ENCODE measurements around the gene SLC25A23. TPM values are rescaled to one million over a fixed set of nuclear protein-coding genes. Genes with fewer than 3 reads are reported as not detected.

SLC25A23 gene
- total RNA-seq, 1 donor from 2014 or later, result 16.0 TPM

DNA sequence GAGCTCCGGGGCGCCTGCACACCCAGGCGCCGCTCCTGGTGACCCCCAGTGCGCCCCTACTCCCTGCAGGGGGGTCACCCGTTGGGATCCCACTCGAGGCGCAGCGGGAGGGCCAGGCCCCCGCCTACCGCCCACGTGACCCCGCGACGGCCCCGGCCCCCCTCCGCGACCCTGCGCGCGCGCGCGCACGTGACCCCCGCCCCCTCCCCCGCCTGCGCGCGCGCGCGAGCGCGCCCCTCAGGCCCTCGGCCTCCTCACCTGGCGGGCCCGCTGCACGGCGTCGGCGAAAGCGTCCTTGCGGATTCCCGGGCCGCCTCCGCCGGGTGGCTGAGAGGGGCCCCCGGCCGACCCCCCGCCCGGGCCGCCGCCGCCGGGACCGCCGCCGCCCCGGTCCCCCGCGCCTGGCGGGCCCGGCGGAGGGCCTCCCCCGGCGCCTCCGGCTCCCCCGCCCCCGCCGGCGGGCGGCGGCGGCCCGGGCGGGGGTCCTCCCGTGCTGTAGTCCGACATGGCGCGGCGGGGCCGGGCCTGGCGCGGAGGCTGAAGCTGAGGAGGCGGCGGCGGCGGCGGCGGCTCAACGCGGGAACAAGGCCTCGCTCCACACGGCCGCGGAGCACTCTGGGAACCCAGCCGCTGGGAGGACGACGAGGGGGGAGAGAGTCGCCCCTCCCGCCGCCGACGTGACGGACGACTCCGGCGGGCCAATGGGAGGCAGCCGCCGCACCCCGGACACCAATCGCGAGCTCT, 35.2 kb downstream of the SLC25A23 start, which contains the start of gene KHSRP:
Gene KHSRP (minus strand): TSS at position 617 of the 744 bp plus-strand sequence. CDS start 110 bp downstream, at position 507.
- Mint-ChIP-seq H3K36me3 (peaks cover 11% of the 10 kb centered on the region), H3K27me3 (ENCODE audit: insufficient read depth, low read depth) (peaks cover 7% of the 10 kb centered on the region), H3K9me3 (no peaks in the 10 kb centered on the region), H3K4me1 (peaks cover 28% of the 10 kb centered on the region), H3K27ac (peak within 1 kb of the TSS; percentile 65), H3K4me3 (peak within 1 kb of the TSS; percentile 96)
- TF ChIP-seq CTCF (IDR thresholded peaks at IDR 0.05), result no peak
- TF ChIP-seq EZH2phosphoT487 (IDR thresholded peaks at IDR 0.05), result no peak
- TF ChIP-seq EZH2 (IDR thresholded peaks at IDR 0.05), result no peak
- Histone ChIP-seq H2AFZ (replicated peaks) (no peak within 1 kb of the TSS), H3K9ac (peak within 1 kb of the TSS; percentile 84), H3K27ac (no peak within 1 kb of the TSS), H3K4me2 (peak within 1 kb of the TSS; percentile 82), H3K4me1 (peaks cover 13% of the 10 kb centered on the region), H3K79me2 (ENCODE audit: low read depth) (peaks cover 48% of the 10 kb centered on the region), H3K36me3 (no peaks in the 10 kb centered on the region), H3K27me3 (peaks cover 3% of the 10 kb centered on the region), H3K9me3 (ENCODE audit: low read depth) (no peaks in the 10 kb centered on the region), H3K4me3 (peak within 1 kb of the TSS; percentile 71), H3F3A (ENCODE audit: low read depth) (peaks cover 8% of the 10 kb centered on the region), H4K20me1 (ENCODE audit: low read depth) (peaks cover 48% of the 10 kb centered on the region)
- peak; percentile 67 for DNase-seq (ENCODE audit: low spot score)

DNA sequence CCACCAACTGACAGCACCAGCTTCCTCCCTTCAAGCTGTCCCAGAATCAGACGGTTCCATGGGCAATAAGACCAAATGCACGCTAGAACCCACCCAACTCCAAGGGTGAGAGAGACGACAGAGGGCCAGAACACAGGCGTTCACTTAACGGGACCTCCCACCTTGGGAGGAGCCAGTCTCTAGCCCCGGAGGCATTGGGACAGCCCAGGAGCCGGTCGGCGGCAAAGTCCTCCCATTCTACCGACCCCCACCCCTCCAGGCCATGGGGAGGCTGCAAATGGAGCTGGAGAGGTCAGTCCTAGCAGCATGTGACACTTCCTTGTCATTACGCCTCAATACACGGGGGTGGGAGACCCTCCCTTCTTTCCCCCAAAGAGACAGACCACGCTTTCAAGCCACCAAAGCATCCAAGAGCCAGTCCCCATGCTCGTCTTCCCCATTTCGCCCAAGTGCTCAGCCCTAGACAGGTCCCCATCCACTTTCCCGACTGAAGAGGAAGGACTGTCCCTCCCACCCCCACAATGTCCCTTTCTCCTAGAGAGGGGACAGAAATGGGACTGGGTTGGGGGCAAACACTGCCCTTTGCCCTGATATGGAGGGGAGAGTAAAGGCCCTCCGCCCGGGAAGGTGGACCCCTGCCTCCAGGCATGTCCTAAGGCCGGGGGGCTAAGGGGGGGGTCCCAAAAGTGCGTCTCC, 35.9 kb downstream of the SLC25A23 start:
- peak; percentile 75 for DNase-seq (ENCODE audit: low spot score)
- Histone ChIP-seq H3K4me3 (peak overlapping the region; percentile 71), H2AFZ (replicated peaks) (no peak overlapping the region), H3K4me1 (peaks cover 13% of the 10 kb centered on the region), H3K27ac (no peak overlapping the region), H3K27me3 (no peaks in the 10 kb centered on the region), H3K9me3 (ENCODE audit: low read depth) (no peaks in the 10 kb centered on the region), H3K36me3 (no peaks in the 10 kb centered on the region), H3K4me2 (peak overlapping the region; percentile 82), H4K20me1 (ENCODE audit: low read depth) (peaks cover 55% of the 10 kb centered on the region), H3F3A (ENCODE audit: low read depth) (peaks cover 8% of the 10 kb centered on the region), H3K79me2 (ENCODE audit: low read depth) (peaks cover 56% of the 10 kb centered on the region), H3K9ac (peak overlapping the region; percentile 84)
- Mint-ChIP-seq H3K4me1 (peaks cover 28% of the 10 kb centered on the region), H3K27ac (peak overlapping the region; percentile 37), H3K27me3 (ENCODE audit: insufficient read depth, low read depth) (peaks cover 11% of the 10 kb centered on the region), H3K9me3 (no peaks in the 10 kb centered on the region), H3K36me3 (peaks cover 14% of the 10 kb centered on the region), H3K4me3 (peak overlapping the region; percentile 96)
- TF ChIP-seq EZH2 (IDR thresholded peaks at IDR 0.05), result no peak
- TF ChIP-seq EZH2phosphoT487 (IDR thresholded peaks at IDR 0.05), result no peak
- no peak for TF ChIP-seq CTCF (IDR thresholded peaks at IDR 0.05)

- Histone ChIP-seq H3K27me3 (no peaks in the 10 kb centered on the region), H3K4me2 (peak overlapping the region; percentile 82), H3K4me1 (peaks cover 13% of the 10 kb centered on the region), H3F3A (ENCODE audit: low read depth) (peaks cover 18% of the 10 kb centered on the region), H3K79me2 (ENCODE audit: low read depth) (peaks cover 74% of the 10 kb centered on the region), H3K9ac (peak overlapping the region; percentile 47), H3K36me3 (no peaks in the 10 kb centered on the region), H3K4me3 (no peak overlapping the region), H3K9me3 (ENCODE audit: low read depth) (no peaks in the 10 kb centered on the region), H2AFZ (replicated peaks) (no peak overlapping the region), H3K27ac (no peak overlapping the region), H4K20me1 (ENCODE audit: low read depth) (peaks cover 78% of the 10 kb centered on the region)
- H3K4me3 Mint-ChIP-seq, result peak overlapping the region; percentile 48
- H3K27me3 Mint-ChIP-seq (ENCODE audit: insufficient read depth, low read depth), result peaks cover 14% of the 10 kb centered on the region
- TF ChIP-seq EZH2 (IDR thresholded peaks at IDR 0.05), result no peak
- no peak for TF ChIP-seq CTCF (IDR thresholded peaks at IDR 0.05)
- no peak for TF ChIP-seq EZH2phosphoT487 (IDR thresholded peaks at IDR 0.05)
- H3K36me3 Mint-ChIP-seq, result peaks cover 16% of the 10 kb centered on the region
- H3K4me1 Mint-ChIP-seq, result peaks cover 28% of the 10 kb centered on the region
- H3K9me3 Mint-ChIP-seq, result no peaks in the 10 kb centered on the region
- no peak overlapping the region for H3K27ac Mint-ChIP-seq
- DNase-seq (ENCODE audit: low spot score), result no peak
Measured at GRCh38 chr19:6421075-6422014, 38.2 kb downstream of the SLC25A23 start.
